ENCODE measurements around the gene AP4B1. TPM values are rescaled to one million over a fixed set of nuclear protein-coding genes. Genes with fewer than 3 reads are reported as not detected.

AP4B1 gene
- total and polyA plus RNA-seq, 9 of the 15 experiments (the other 6 are each of a cell fraction or from before 2014, with no cell fraction given) = 15.8 to 36.5 (median 24.6) TPM

GRCh38 chr1:113951719-113952118, 47.1 kb upstream of the AP4B1 start (continued):
- TF ChIP-seq TAF9B (IDR thresholded peaks at IDR 0.05; ENCODE audit: partially characterized antibody) (no peak), PKNOX1 (IDR thresholded peaks at IDR 0.05) (peak; percentile 45; the same call in 1 of the 2 replicates), IRF9 (tag; IDR thresholded peaks at IDR 0.05) (no peak)

GRCh38 chr1:113950908-113951307, 46.3 kb upstream of the AP4B1 start:
- no peak overlapping the region for H3K27ac ChIP-seq (ENCODE audit: extremely low read depth, low read depth, low read length)
- intact Hi-C loops (cut with micrococcal nuclease) = no loop called here
- H3K4me3 ChIP-seq = no peak overlapping the region
- POLR2A ChIA-PET = interaction anchor here (2.9 kb wide), 2 partner anchors 11 to 21 kb away, joined by 12 to 16 read pairs; no protein-coding TSS in a partner anchor
- ATAC-seq (no peak), FAIRE-seq (no peak), DNase-seq (ENCODE audit: extremely low read depth in 1 of 4, low spot score in 3 of 4) (no peak)
- CTCF ChIA-PET (ENCODE audit: low intra/inter-chr PET ratio) = interaction anchor here (0.5 kb wide), 2 partner anchors 52 to 1751 kb away, joined by 3 to 6 read pairs; no protein-coding TSS in a partner anchor
- WGBS (ENCODE audit: insufficient coverage, low coverage, missing lambda C conversion rate) = 85% methylated on average over 1 of the region's 1 CpG
- in situ Hi-C loops (cut with MboI) = no loop called here
- H3K9ac ChIP-seq (ENCODE audit: insufficient read depth in 1 of 2, low read depth in 2 of 2, low read length in 2 of 2) = no peak overlapping the region
- peaks cover 11 to 27% of the 10 kb centered on the region in 2 experiments; a peak in 4 of 5 replicates for H3K4me1 ChIP-seq (replicated peaks in 1 of 2; ENCODE audit: control insufficient read depth in 2 of 2, insufficient read depth in 2 of 2, low read length in 2 of 2)
- peaks cover 47% of the 10 kb centered on the region for H3K36me3 ChIP-seq (ENCODE audit: control insufficient read depth, insufficient read depth, low read length)
- BruUV-seq (replicated peaks) = no TSS peak
- no peaks in the 10 kb centered on the region for H3K9me1 ChIP-seq (ENCODE audit: control insufficient read depth, insufficient read depth, low read length)
- H3K4me2 ChIP-seq (ENCODE audit: insufficient read depth, low read length) = no peak overlapping the region
- H4K20me1 ChIP-seq (replicated peaks; ENCODE audit: control insufficient read depth, insufficient read depth, low read length) = no peaks in the 10 kb centered on the region
- H2AFZ ChIP-seq (ENCODE audit: low read depth, low read length) = no peak overlapping the region
- H3K9me3 ChIP-seq (replicated peaks; ENCODE audit: control insufficient read depth, insufficient read depth, low read depth, low read length) = no peaks in the 10 kb centered on the region
- H3K79me2 ChIP-seq (ENCODE audit: control insufficient read depth, insufficient read depth, low read length) = peaks cover 71% of the 10 kb centered on the region
- no peaks in the 10 kb centered on the region for H3K27me3 ChIP-seq (ENCODE audit: control insufficient read depth in 2 of 2, insufficient read depth in 2 of 2, low read length in 2 of 2)
- TF ChIP-seq HDAC1 (IDR thresholded peaks at IDR 0.05) = no peak
- no peak for TF ChIP-seq TCF15 (CRISPR knock-in tag; IDR thresholded peaks at IDR 0.05)
- no peak for TF ChIP-seq ZNF785 (CRISPR knock-in tag; IDR thresholded peaks at IDR 0.05)
- TF ChIP-seq ZKSCAN3 (CRISPR knock-in tag; IDR thresholded peaks at IDR 0.05) = no peak
- TF ChIP-seq RBM15 (IDR thresholded peaks at IDR 0.05; ENCODE audit: insufficient read depth, low read length) = no peak
- no peak for TF ChIP-seq ZNF740 (CRISPR knock-in tag; IDR thresholded peaks at IDR 0.05)
- no peak for TF ChIP-seq ZNF740 (tag; IDR thresholded peaks at IDR 0.05)
- TF ChIP-seq TBP (optimal IDR thresholded peaks at IDR 0.05; ENCODE audit: low read depth, low read length) = no peak
- no peak for TF ChIP-seq ZNF280B (CRISPR knock-in tag; IDR thresholded peaks at IDR 0.05)
- no peak for TF ChIP-seq ZNF778 (CRISPR knock-in tag; IDR thresholded peaks at IDR 0.05)
- no peak for TF ChIP-seq MBD1 (CRISPR knock-in tag; IDR thresholded peaks at IDR 0.05)
- TF ChIP-seq MEIS2 (IDR thresholded peaks at IDR 0.05; ENCODE audit: partially characterized antibody) = no peak

All from K562 (cell line).